HEK293T (cell line): ENCODE measurements around the gene GTF2H4.

Source experiments
- ARNT ChIP-seq: fragments of 450-650 bp; IDR thresholded peaks from 2 replicates; pipeline ENCODE4 v1.6.1; 2017; ENCODE audit warnings: mild to moderate bottlenecking
- BHLHE40 ChIP-seq: fragments of 450-650 bp; IDR thresholded peaks from 2 replicates; pipeline ENCODE4 v1.6.1; 2016; ENCODE audit warnings: mild to moderate bottlenecking, moderate library complexity, borderline replicate concordance
- CTBP1 ChIP-seq: fragments of 450-650 bp; IDR thresholded peaks from 2 replicates; pipeline ENCODE4 v1.6.1; 2016; ENCODE audit warnings: borderline replicate concordance
- ELF4 ChIP-seq: fragments of 450-650 bp; IDR thresholded peaks from 2 replicates; pipeline ENCODE4 v1.6.1; 2017; ENCODE audit warnings: antibody characterized with exemption
- FOXK2 ChIP-seq: fragments of 450-650 bp; IDR thresholded peaks from 2 replicates; pipeline ENCODE4 v1.6.1; 2016; ENCODE audit warnings: mild to moderate bottlenecking
- HDGF ChIP-seq: fragments of 450-650 bp; IDR thresholded peaks from 2 replicates; pipeline ENCODE4 v1.6.1; 2017; ENCODE audit warnings: antibody characterized with exemption, borderline replicate concordance
- SUZ12 ChIP-seq: fragments of 450-650 bp; IDR thresholded peaks from 2 replicates; pipeline ENCODE4 v1.6.1; 2016; ENCODE audit warnings: mild to moderate bottlenecking
- TARDBP ChIP-seq: fragments of 450-650 bp; IDR thresholded peaks from 2 replicates; pipeline ENCODE4 v1.6.1; 2016

DNA sequence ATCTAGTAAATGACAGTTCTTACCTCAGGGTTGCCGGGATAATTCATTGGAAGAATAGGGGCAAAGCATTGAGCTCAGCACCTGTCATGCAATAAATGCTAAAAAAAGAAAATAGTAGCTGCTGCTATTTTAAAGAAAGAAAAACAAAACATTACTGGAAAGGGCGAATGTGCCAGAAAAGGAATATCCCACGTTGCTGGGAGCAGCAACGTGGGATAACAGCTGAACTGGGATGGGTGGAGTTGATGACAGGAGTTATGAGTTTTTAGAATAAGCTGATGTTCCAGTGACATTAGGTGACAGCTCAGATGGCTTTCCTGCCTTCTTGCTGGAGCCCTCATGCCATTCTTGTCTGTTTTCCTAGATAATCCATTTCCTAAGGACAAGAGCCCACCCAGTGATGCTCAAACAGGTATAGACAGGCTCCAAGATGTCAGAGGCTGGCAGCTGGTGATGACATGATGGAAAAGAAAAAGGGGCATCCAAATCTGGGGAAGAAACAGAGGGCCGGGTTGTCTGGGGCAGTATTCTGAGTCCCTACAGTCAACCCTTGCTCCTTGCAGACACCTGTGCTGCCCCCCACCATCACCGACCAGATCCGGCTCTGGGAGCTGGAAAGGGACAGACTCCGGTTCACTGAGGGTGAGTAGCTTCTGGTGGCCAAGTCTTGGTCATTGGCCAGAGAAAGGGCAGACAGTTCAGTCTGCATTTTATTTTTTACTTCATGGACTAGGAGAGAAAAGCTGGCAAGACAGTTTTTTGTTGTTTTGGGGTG is 4.9 kb downstream of the GTF2H4 start:
- TF ChIP-seq TARDBP (no peak), FOXK2 (no peak), ELF4 (no peak), HDGF (no peak), BHLHE40 (no peak), SUZ12 (no peak), ARNT (no peak), CTBP1 (no peak)
